ENCODE results near the gene PARVG.

PARVG gene

GRCh38 chr22:44199866-44200265 lies 19.1 kb downstream of the PARVG start:
- no peak for DNase-seq

- DNase-seq = no peak
Measured at GRCh38 chr22:44200451-44200850, 19.7 kb downstream of the PARVG start.

GRCh38 chr22:44200855-44201550 lies 20.3 kb downstream of the PARVG start:
- DNase-seq = no peak

- no peak for DNase-seq
Measured at GRCh38 chr22:44201665-44202064, 20.9 kb downstream of the PARVG start.

GRCh38 chr22:44202261-44202789 lies 21.6 kb downstream of the PARVG start:
- DNase-seq = peak; percentile 91

GRCh38 chr22:44203203-44203602 lies 22.5 kb downstream of the PARVG start:
- no peak for DNase-seq

GRCh38 chr22:44204739-44205515 lies 24.2 kb downstream of the PARVG start:
- DNase-seq = no peak

GRCh38 chr22:44205516-44206329 lies 25.0 kb downstream of the PARVG start:
- DNase-seq = no peak

- no peak for DNase-seq
Measured at GRCh38 chr22:44206330-44206645, 25.6 kb downstream of the PARVG start.

GRCh38 chr22:44206696-44207095 lies 26.0 kb downstream of the PARVG start:
- DNase-seq = no peak

- no peak for DNase-seq
Measured at GRCh38 chr22:44207173-44207980, 26.7 kb downstream of the PARVG start.

GRCh38 chr22:44207981-44208317 lies 27.2 kb downstream of the PARVG start:
- DNase-seq = no peak

GRCh38 chr22:44209343-44209742 lies 28.6 kb downstream of the PARVG start:
- DNase-seq = no peak

- peak; percentile 39 for DNase-seq
Measured at GRCh38 chr22:44210722-44211121, 30.0 kb downstream of the PARVG start.

- DNase-seq = no peak
Measured at GRCh38 chr22:44211256-44211945, 30.7 kb downstream of the PARVG start.

- DNase-seq = no peak
Measured at GRCh38 chr22:44211946-44212930, 31.5 kb downstream of the PARVG start.

- DNase-seq = no peak
Measured at GRCh38 chr22:44212936-44213335, 32.2 kb downstream of the PARVG start.

- DNase-seq = no peak
Measured at GRCh38 chr22:44213489-44214043, 32.8 kb downstream of the PARVG start.

GRCh38 chr22:44214187-44214586 lies 33.5 kb downstream of the PARVG start:
- DNase-seq = no peak

GRCh38 chr22:44214764-44215163 lies 34.0 kb downstream of the PARVG start:
- no peak for DNase-seq

- no peak for DNase-seq
Measured at GRCh38 chr22:44215287-44215686, 34.6 kb downstream of the PARVG start.

All from fibroblast of skin of right biceps (primary cell).